Activated effector memory CD4-positive, alpha-beta T cell treated with anti-CD3 and anti-CD28 coated beads, Interleukin-2, amount 50 U/mL, for 16 hours (primary cell): ENCODE measurements around the gene ZNF14.
"Not testable (repeated sequence)": the region's sequence is repeated elsewhere in the genome, so short reads cannot be mapped to it uniquely, and the experiment has no call there.

Source experiments
- DNase-seq: peaks from one replicate; pipeline ENCODE4 v3.0.0-alpha.2; 2020

Gene ZNF14

GRCh38 chr19:19746286-19747213 is 13.6 kb upstream of the ZNF14 start:
- no peak for DNase-seq

- DNase-seq = peak; percentile 61
Observed at GRCh38 chr19:19745496-19746285, 12.8 kb upstream of the ZNF14 start.

GRCh38 chr19:19744641-19745040 is 11.7 kb upstream of the ZNF14 start:
- no peak for DNase-seq

DNA sequence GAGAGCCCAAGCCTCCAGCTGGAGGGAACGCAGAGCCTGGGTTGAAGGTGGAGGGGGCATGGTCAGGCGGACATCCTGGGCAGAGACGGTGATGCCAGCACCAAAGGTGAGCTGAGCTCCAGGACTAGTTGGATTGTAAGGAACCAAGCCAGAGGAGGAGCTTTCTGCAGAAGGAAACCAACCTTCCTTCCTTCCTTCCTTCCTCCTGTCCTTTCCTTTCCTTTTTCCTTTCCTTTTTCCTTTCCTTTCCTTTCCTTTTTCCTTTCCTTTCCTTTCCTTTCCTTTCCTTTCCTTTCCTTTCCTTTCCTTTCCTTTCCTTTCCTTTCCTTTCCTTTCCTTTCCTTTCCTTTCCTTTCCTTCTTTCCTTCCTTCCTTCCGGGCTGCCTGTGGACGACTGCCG is 11.0 kb upstream of the ZNF14 start:
- not testable (repeated sequence) for DNase-seq

- DNase-seq = no peak
Observed at GRCh38 chr19:19743176-19743575, 10.3 kb upstream of the ZNF14 start.

DNA sequence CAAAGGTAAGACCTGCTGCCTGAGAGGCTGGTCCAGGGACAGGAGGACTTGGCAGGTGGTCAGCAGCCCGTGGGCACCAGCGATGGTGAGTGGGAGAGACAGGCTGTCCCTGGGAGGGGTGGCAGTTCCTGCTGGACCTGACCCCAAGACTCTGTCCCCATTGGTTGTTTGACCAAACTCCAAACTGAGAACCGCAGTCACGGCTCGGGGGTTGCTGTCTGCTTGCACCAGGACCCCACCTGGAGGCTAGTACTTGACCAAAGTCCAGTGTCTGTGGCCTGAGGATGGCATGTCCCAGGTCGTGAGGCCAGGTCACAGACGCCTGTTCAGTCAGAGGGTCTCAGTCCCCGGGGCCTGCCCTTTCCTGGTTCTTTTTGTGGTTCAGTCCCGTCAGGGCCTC is 9.9 kb upstream of the ZNF14 start:
- no peak for DNase-seq

GRCh38 chr19:19741184-19741583 is 8.3 kb upstream of the ZNF14 start:
- DNase-seq = no peak

GRCh38 chr19:19740755-19741154 is 7.8 kb upstream of the ZNF14 start:
- DNase-seq = no peak

- DNase-seq = no peak
Observed at GRCh38 chr19:19738564-19738963, 5.7 kb upstream of the ZNF14 start.

GRCh38 chr19:19737559-19738332 is 4.8 kb upstream of the ZNF14 start:
- no peak for DNase-seq

DNA sequence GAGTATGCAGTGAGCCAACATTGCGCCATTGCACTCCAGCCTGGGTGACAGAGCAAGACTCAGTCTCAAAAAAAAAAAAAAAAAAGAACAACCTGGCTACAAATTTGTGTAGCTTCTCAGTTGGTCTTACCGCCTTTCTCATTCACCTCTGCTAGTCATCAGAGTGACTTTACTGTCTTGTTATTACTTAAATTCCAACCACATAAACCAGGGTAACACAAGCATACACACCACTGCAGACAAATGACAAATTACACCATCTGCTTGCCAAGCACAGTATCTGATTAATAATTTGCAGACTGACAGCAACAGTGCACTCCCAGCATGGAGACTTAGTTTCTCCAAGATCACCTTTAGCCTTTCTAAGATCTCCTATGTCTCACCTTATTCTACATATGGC is 11.0 kb downstream of the ZNF14 start:
- DNase-seq = no peak

DNA sequence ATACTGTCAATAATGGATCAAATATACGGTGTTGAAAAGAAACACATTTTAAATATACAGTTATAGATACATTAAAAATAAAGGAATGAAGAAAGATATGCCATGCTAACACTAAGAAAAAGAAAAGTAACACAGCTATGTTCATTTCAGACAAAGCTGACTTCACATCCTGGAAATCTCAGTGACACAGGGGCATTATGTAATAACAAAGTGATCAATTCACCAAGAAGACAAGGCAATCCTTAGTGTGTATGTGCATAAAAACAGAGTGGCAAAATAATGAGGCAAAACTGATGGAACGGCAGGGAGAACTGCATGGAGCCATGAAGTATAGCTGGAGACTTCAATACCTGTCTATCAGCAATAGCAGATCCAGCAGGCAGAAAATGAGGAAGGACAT is 13.1 kb downstream of the ZNF14 start:
- no peak for DNase-seq

DNA sequence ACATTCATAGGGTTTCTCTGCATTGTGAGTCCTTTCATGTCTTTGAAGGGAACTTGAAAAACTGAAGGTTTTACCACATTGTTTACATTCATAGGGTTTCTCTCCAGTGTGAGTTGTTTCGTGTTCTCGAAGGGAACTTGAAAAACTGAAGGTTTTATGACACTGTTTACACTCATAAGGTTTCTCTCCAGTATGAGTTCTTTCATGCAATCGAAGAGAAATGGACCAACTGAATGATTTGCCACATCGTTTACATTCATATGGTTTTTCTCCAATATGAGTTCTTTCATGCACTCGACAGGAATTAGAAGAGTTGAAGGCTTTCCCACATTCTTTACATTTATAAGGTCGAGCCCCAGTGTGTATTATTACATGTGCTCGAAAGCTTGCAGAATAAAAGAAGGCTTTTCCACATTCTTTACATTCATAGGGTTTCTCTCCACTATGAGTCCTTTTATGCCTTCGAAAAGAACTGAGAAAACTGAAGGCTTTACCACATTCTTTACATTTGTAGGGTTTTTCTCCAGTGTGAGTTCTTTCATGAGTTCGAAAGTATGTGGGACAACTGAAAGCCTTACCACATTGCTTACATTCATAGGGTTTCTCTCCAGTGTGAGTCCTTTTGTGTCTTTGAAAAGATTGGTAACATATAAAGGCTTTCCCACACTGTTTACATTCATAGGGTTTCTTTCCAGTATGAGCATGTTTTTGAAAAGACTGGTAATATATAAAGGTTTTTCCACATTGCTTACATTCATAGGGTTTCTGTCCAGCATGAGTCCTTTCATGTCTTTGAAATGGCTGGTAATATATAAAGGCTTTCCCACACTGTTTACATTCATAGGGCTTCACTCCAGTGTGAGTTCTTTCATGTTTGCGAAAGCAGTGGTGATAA is 20.7 kb downstream of the ZNF14 start:
- DNase-seq = no peak

DNA sequence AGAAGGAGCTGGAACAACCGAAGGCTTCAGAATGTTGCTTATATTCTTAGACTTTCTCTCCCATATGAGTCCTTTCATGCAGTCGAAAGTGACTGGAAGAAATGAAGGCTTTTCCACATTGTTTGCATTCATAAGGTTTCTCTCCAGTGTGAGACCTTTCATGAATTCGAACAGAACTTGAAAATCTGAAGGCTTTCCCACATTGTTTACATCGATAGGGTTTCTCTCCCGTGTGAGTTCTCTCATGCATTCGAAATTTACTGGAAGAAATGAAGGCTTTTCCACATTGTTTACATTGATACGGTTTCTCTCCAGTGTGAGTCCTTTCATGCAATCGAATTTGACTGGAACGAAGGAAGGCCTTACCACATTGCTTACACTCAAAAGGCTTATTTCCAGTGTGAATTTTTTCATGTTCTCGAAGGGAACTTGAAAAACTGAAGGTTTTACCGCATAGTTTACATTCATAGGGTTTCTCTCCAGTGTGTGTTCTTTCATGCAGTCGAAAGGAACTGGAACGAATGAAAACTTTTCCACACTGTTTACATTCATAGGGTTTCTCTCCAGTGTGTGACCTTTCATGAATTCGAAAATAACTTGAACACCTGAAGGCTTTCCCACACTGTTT is 21.5 kb downstream of the ZNF14 start:
- no peak for DNase-seq

DNA sequence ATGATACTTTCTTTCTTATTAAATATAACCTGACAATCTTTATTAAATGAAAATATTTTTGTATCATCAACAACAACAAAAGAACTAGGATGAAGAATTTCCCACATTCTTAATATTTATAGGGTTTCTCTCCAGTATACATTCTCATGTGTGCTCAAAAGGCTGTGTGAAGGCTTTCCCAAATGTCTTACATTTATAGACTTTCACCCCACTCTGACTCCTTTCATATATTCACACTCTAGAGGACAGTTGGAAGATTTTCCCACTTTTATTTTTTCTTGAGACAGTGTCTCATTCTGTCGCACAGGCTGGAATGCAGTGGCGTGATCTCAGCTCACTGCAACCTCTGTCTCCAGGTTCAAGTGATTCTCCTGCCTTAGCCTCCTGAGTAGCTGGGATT is 22.4 kb downstream of the ZNF14 start:
- no peak for DNase-seq

- DNase-seq = no peak
Observed at GRCh38 chr19:19704836-19705235, 28.1 kb downstream of the ZNF14 start.

GRCh38 chr19:19700493-19700892 is 32.4 kb downstream of the ZNF14 start:
- not testable (repeated sequence) for DNase-seq

- no peak for DNase-seq
Observed at GRCh38 chr19:19697589-19697988, 35.3 kb downstream of the ZNF14 start.

GRCh38 chr19:19696386-19696785 is 36.5 kb downstream of the ZNF14 start:
- DNase-seq = no peak

- DNase-seq = no peak
Observed at GRCh38 chr19:19691683-19692082, 41.2 kb downstream of the ZNF14 start.

DNA sequence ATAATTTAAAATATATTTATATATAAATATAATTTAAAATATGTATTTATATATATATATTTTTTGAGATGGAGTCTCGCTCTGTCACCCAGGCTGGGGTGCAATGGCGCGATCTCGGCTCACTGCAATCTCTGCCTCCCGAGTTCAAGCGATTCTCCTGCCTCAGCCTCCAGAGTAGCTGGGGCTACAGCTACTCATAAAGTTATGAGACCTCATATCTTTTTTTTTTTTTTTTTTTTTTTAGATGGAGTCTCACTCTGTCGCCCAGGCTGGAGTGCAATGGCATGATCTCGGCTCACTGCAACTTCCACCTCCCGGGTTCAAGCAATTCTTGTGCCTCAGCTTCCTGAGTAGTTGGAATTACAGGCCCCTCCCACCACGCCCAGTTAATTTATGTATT is 43.9 kb downstream of the ZNF14 start:
- not testable (repeated sequence) for DNase-seq

GRCh38 chr19:19687090-19687489 is 45.8 kb downstream of the ZNF14 start:
- DNase-seq = no peak
